Fibroblast of lung (primary cell): ENCODE data around the gene RHBDD3. TPM values are rescaled to one million over a fixed set of nuclear protein-coding genes. Genes with fewer than 3 reads are reported as not detected.
"Not testable (repeated sequence)": the region's sequence is repeated elsewhere in the genome, so short reads cannot be mapped to it uniquely, and the experiment has no call there.

Source experiments
- DNase-seq, 2 donors: peaks; one replicate each; pipeline versions ENCODE4 v3.0.0 to v3.0.0-alpha.2; 2010; ENCODE audit warnings: low read depth in 2 of 2
- H2AFZ ChIP-seq: 2 replicates; pipeline ENCODE4 v1.5.1; 2012; ENCODE audit warnings: low read length, control low read depth, inconsistent platforms
- H3K27ac ChIP-seq: 2 replicates; pipeline ENCODE4 v1.5.1; 2011; ENCODE audit warnings: low read length, control low read depth; ENCODE audit not compliant: insufficient read depth
- H3K27me3 ChIP-seq: 2 replicates; pipeline ENCODE4 v1.5.1; 2011; ENCODE audit warnings: mild to moderate bottlenecking, low read length; ENCODE audit not compliant: control insufficient read depth, insufficient read depth
- H3K36me3 ChIP-seq: 2 replicates; pipeline ENCODE4 v1.5.1; 2011; ENCODE audit warnings: low read length; ENCODE audit not compliant: control insufficient read depth, insufficient read depth
- H3K4me1 ChIP-seq: 2 replicates; pipeline ENCODE4 v1.5.1; 2011; ENCODE audit warnings: low read length; ENCODE audit not compliant: control insufficient read depth, insufficient read depth; ENCODE audit errors: extremely low read depth
- H3K4me2 ChIP-seq: 2 replicates; pipeline ENCODE4 v1.5.1; 2011; ENCODE audit warnings: low read length, control low read depth; ENCODE audit not compliant: insufficient read depth; ENCODE audit errors: extremely low read depth
- H3K4me3 ChIP-seq, 4 experiments: fragments of 200-600 bp in 1 of 4; sonication (generic) in 1 of 4; replicated peaks in 1 of 4; 2 replicates each; pipeline ENCODE4 v1.5.1; 2011 to 2016; ENCODE audit warnings: low read length in 4 of 4, low read depth in 3 of 4, mild to moderate bottlenecking in 3 of 4, control low read depth in 2 of 4, inconsistent platforms in 1 of 4, mixed read lengths in 1 of 4; ENCODE audit not compliant: insufficient read depth in 1 of 4; ENCODE audit errors: control extremely low read depth in 1 of 4
- H3K79me2 ChIP-seq: 2 replicates; pipeline ENCODE4 v1.5.1; 2012; ENCODE audit warnings: mild to moderate bottlenecking, low read length, inconsistent platforms; ENCODE audit not compliant: control insufficient read depth, insufficient read depth
- H3K9ac ChIP-seq: 2 replicates; pipeline ENCODE4 v1.5.1; 2011; ENCODE audit warnings: mild to moderate bottlenecking, low read length, control low read depth; ENCODE audit not compliant: insufficient read depth
- H3K9me3 ChIP-seq: 2 replicates; pipeline ENCODE4 v1.5.1; 2012; ENCODE audit warnings: low read depth, low read length; ENCODE audit not compliant: control insufficient read depth, insufficient read depth
- H4K20me1 ChIP-seq: 2 replicates; pipeline ENCODE4 v1.5.1; 2011; ENCODE audit warnings: low read length; ENCODE audit not compliant: control insufficient read depth, insufficient read depth; ENCODE audit errors: extremely low read depth
- CTCF ChIP-seq, 2 donors: IDR thresholded peaks in 1 of 2; conservative IDR thresholded peaks in 1 of 2; 1 replicate in 1 of 2; 2 replicates in 1 of 2; pipeline ENCODE4 v1.5.1; 2011 to 2012; ENCODE audit warnings: low read length in 2 of 2, control low read depth in 1 of 2, inconsistent platforms in 1 of 2, low read depth in 1 of 2, mild to moderate bottlenecking in 1 of 2
- EZH2 ChIP-seq: IDR thresholded peaks from 2 replicates; pipeline ENCODE4 v1.5.1; 2012; ENCODE audit warnings: low read length, control low read depth, mild to moderate bottlenecking; ENCODE audit errors: missing control alignments
- polyA plus RNA-seq, 2 donors: library from polyadenylated mRNA; depleted of rRNA in 1 of 2; stranded (reverse) in 1 of 2; unstranded in 1 of 2; fragments of >200 nt; gene quantifications; 2 replicates each; pipeline ENCODE4 v1.2.1, GENCODE V29; 2011 to 2012; ENCODE audit warnings: missing spikeins in 1 of 2
- total RNA-seq: library from RNA; depleted of rRNA; stranded (reverse); fragments of >200 nt; gene quantifications from 2 replicates; pipeline ENCODE4 v1.2.1, GENCODE V29; 2014

Gene RHBDD3
- total and polyA plus RNA-seq, 2 donors (not counting 1 experiment from before 2014, with no cell fraction given), result 7.2 to 20.6 TPM

- no peak for TF ChIP-seq CTCF (conservative IDR thresholded peaks at IDR 0.05 in 1 of 2, IDR thresholded peaks at IDR 0.05 in 1 of 2; ENCODE audit: low read depth in 1 of 2, low read length in 2 of 2)
- no peak overlapping the region for H3K27ac ChIP-seq
- no peaks in the 10 kb centered on the region for H3K36me3 ChIP-seq
- H3K79me2 ChIP-seq, result no peaks in the 10 kb centered on the region
- no peaks in the 10 kb centered on the region for H3K27me3 ChIP-seq
- no peaks in the 10 kb centered on the region for H3K4me1 ChIP-seq
- no peak for DNase-seq
- H3K4me3 ChIP-seq, result no peak overlapping the region
- H4K20me1 ChIP-seq, result no peaks in the 10 kb centered on the region
- no peaks in the 10 kb centered on the region for H3K9me3 ChIP-seq
- no peak overlapping the region for H2AFZ ChIP-seq
- no peak overlapping the region for H3K9ac ChIP-seq
- H3K4me2 ChIP-seq, result no peak overlapping the region
Observed at GRCh38 chr22:29251265-29251664, 16.5 kb downstream of the RHBDD3 start.

- H2AFZ ChIP-seq, result not testable (repeated sequence)
Observed at GRCh38 chr22:29247891-29248290, 19.9 kb downstream of the RHBDD3 start.

GRCh38 chr22:29245626-29246385 is 22.0 kb downstream of the RHBDD3 start:
- H3K4me2 ChIP-seq, result no peak overlapping the region
- H3K4me3 ChIP-seq, result no peak overlapping the region
- peaks cover 2% of the 10 kb centered on the region for H3K27me3 ChIP-seq
- no peaks in the 10 kb centered on the region for H4K20me1 ChIP-seq
- H2AFZ ChIP-seq, result no peak overlapping the region
- H3K27ac ChIP-seq, result no peak overlapping the region
- H3K9ac ChIP-seq, result no peak overlapping the region
- TF ChIP-seq EZH2, result no peak
- peak; percentile 98 for TF ChIP-seq CTCF (conservative IDR thresholded peaks at IDR 0.05 in 1 of 2, IDR thresholded peaks at IDR 0.05 in 1 of 2; ENCODE audit: low read depth in 1 of 2, low read length in 2 of 2)
- no peaks in the 10 kb centered on the region for H3K9me3 ChIP-seq
- no peaks in the 10 kb centered on the region for H3K4me1 ChIP-seq
- H3K79me2 ChIP-seq, result no peaks in the 10 kb centered on the region
- DNase-seq, result peak; percentile 48 to 70
- no peaks in the 10 kb centered on the region for H3K36me3 ChIP-seq

More at GRCh38 chr22:29247891-29248290, 19.9 kb downstream of the RHBDD3 start:
- H3K79me2 ChIP-seq, H4K20me1 ChIP-seq, H3K9me3 ChIP-seq, H3K36me3 ChIP-seq, H3K4me2 ChIP-seq, H3K27me3 ChIP-seq, DNase-seq, H3K9ac ChIP-seq, H3K27ac ChIP-seq, H3K4me1 ChIP-seq, H3K4me3 ChIP-seq: not testable (repeated sequence)
